NT2/D1 (cell line): ENCODE results near the gene CTNNA2.

ENCODE experiments used
- SUZ12 ChIP-seq: IDR thresholded peaks from 2 replicates; pipeline ENCODE4 v1.6.1; 2011; ENCODE audit not compliant: insufficient read length, insufficient read depth; ENCODE audit errors: extremely low read depth
- YY1 ChIP-seq: IDR thresholded peaks from 2 replicates; pipeline ENCODE4 v1.6.1; 2011; ENCODE audit not compliant: insufficient read length, insufficient read depth
- ZNF274 ChIP-seq: IDR thresholded peaks from 2 replicates; pipeline ENCODE4 v1.6.1; 2011; ENCODE audit warnings: mild to moderate bottlenecking, low read depth, low read length

DNA sequence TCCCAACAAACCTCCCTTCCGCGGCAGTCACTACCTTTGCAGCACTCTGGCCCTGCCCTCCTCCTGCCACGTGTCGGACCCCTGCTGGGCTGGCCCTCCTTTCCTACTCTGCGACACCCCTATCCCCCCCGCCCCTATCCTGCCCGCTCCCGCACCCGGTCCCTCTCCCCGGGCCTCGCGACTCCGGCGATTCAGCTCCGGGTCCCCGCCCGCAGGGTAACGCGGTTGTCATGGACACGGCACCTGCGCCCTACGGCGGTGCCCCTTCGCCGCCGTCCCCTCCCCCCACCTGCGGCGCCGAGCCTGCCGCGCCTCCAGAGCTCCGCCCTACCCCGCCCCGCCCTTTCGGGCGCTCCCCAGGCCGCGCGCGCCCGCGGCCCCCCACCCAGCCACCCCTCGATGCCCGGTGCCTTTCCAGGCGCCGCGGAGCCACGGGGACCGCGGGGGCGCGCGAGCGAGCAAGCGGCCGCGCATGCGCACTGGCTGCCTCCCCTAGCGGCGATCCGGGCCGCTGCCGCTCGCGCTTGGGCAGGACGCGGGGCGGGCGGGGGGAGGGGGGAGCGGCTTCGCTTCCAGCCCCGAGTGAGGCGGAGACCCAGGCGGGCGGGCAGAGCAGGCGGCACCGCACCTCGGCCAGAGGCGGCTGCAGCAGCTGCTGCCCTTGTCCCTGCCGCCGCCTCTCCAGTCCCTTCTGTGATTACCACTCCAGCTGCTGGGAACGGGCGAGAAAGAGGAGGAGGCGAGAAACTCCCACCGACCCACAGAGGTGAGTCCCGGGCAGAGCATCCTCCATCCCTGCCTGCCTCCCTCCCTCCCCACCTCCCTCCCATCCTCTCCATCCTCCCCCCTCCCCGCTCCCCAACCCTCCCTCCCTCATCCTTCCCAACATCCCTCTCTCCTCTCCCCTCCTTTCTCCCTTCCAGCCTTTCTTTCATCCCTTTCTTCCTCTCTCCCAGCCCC is at the start of gene CTNNA2:
- TF ChIP-seq ZNF274: no peak
- no peak for TF ChIP-seq SUZ12
- TF ChIP-seq YY1: no peak
